Stimulated activated naive B cell treated with anti-CD40 and anti-IgM and Interleukin-4, amounts not matched to agents 10 μg/mL and 1 μg/mL and 100 μg/mL, for 72 hours (primary cell): ENCODE measurements around the gene TFCP2.
"Not testable (repeated sequence)": the region's sequence is repeated elsewhere in the genome, so short reads cannot be mapped to it uniquely, and the experiment has no call there.

Experiments
- ATAC-seq, 2 donors: fragments of 150-1000 bp; cut with Tn5 transposase; replicated peaks; 2 replicates each; pipeline ENCODE4 v1.10.0; 2021; ENCODE audit warnings: moderate library complexity in 1 of 2
- DNase-seq: peaks from one replicate; pipeline ENCODE4 v3.0.0; 2021
- H3K27ac Mint-ChIP-seq: one replicate; pipeline ENCODE4 v1.8.0; 2022; ENCODE audit warnings: mild to moderate bottlenecking, mixed read lengths
- H3K27me3 Mint-ChIP-seq, 2 donors: one replicate each; pipeline ENCODE4 v1.8.0; 2022; ENCODE audit warnings: mixed read lengths in 2 of 2
- H3K36me3 Mint-ChIP-seq, 2 donors: one replicate each; pipeline ENCODE4 v1.8.0; 2022; ENCODE audit warnings: mixed read lengths in 2 of 2, mild to moderate bottlenecking in 1 of 2
- H3K4me1 Mint-ChIP-seq, 2 donors: one replicate each; pipeline ENCODE4 v1.8.0; 2022; ENCODE audit warnings: mixed read lengths in 2 of 2, mild to moderate bottlenecking in 1 of 2
- H3K4me3 Mint-ChIP-seq, 2 donors: one replicate each; pipeline ENCODE4 v1.8.0; 2022; ENCODE audit warnings: mild to moderate bottlenecking in 2 of 2, mixed read lengths in 2 of 2, moderate library complexity in 1 of 2
- H3K9me3 Mint-ChIP-seq, 2 donors: one replicate each; pipeline ENCODE4 v1.8.0; 2022; ENCODE audit warnings: mixed read lengths in 2 of 2, mild to moderate bottlenecking in 1 of 2

The TFCP2 gene

GRCh38 chr12:51098611-51099010 lies 74.3 kb downstream of the TFCP2 start:
- Mint-ChIP-seq H3K27ac (no peak overlapping the region), H3K9me3 (no peaks in the 10 kb centered on the region), H3K36me3 (peaks cover 24 to 56% of the 10 kb centered on the region in 2 donors), H3K4me1 (no peaks in the 10 kb centered on the region), H3K4me3 (no peak overlapping the region), H3K27me3 (no peaks in the 10 kb centered on the region)
- ATAC-seq (no peak), DNase-seq (no peak)

DNA sequence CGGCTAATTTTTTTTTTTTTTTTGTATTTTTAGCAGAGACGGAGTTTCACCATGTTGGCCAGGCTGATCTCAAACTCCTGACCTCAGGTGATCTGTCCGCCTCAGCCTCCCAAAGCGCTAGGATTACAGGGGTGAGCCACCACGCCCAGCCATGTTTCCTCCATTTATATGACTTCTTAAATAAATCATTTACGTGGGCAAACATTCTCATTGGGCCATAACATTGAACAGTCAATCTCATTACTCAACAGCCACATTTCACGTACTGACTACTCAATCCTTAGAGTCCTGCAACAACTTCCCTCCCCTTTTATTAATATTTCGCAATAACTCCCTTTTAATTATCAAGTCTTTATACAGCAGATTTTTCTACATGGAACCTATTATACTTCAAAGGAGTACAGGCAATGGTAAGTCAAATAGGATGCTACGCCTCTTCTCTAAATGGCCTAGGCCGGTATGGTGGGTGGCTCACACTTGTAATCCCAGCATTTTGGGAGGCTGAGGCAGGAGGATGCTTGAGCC lies 82.2 kb downstream of the TFCP2 start:
- no peak overlapping the region for H3K27ac Mint-ChIP-seq
- H3K9me3 Mint-ChIP-seq = no peaks in the 10 kb centered on the region
- ATAC-seq = no peak
- H3K27me3 Mint-ChIP-seq = no peaks in the 10 kb centered on the region
- no peak for DNase-seq
- H3K4me1 Mint-ChIP-seq = no peaks in the 10 kb centered on the region
- no peak overlapping the region for H3K4me3 Mint-ChIP-seq
- H3K36me3 Mint-ChIP-seq = peaks cover 15 to 45% of the 10 kb centered on the region in 2 donors

DNA sequence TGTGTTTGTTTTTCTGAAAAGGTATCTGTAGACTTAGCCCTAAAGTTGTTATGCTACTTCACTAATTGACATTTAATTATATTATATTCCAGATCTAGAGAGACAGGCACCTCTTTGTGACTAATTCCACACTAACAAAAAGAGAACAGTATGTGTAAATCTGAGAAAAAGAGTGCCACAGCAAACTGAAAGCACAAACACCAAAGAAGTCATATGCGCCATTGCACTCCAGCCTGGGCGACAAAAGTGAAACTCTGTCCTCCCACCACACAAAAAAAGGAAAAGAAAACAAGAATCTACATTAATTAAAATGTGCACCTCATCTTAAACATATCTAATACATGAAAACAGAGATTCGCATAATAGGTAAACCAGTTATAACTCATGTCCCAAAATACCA lies 85.1 kb downstream of the TFCP2 start:
- Mint-ChIP-seq H3K36me3 (peaks cover 9 to 28% of the 10 kb centered on the region in 2 donors), H3K4me1 (peaks cover 1 to 11% of the 10 kb centered on the region in 2 donors), H3K27me3 (no peaks in the 10 kb centered on the region), H3K9me3 (no peaks in the 10 kb centered on the region), H3K27ac (no peak overlapping the region), H3K4me3 (no peak overlapping the region)
- no peak for DNase-seq
- ATAC-seq = no peak

DNA sequence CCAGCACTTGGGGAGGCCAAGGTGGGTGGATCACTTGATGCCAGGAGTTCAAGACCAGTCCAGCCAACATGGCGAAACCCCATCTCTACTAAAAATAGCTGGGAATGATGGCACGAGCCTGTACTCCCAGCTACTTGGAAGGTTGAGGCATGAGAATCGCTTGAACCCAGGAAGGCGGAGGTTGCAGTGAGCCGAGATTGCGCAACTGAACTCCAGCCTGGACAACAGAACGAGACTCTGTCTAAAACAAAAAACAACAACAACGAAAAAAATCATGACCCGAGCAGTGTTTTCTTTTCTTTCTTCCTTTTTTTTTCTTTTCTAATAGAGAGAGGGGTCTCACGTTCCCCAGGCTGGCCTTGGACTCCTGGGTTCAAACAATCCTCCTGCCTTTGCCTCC lies 86.0 kb downstream of the TFCP2 start:
- H3K4me3 Mint-ChIP-seq = no peak overlapping the region
- peaks cover 9 to 28% of the 10 kb centered on the region in 2 donors for H3K36me3 Mint-ChIP-seq
- H3K27me3 Mint-ChIP-seq = no peaks in the 10 kb centered on the region
- H3K9me3 Mint-ChIP-seq = no peaks in the 10 kb centered on the region
- ATAC-seq (no peak), DNase-seq (no peak)
- H3K4me1 Mint-ChIP-seq = peaks cover 10 to 20% of the 10 kb centered on the region in 2 donors
- no peak overlapping the region for H3K27ac Mint-ChIP-seq

GRCh38 chr12:51085757-51086156 lies 87.2 kb downstream of the TFCP2 start:
- Mint-ChIP-seq H3K27me3 (no peaks in the 10 kb centered on the region), H3K4me1 (peaks cover 13 to 27% of the 10 kb centered on the region in 2 donors), H3K4me3 (no peak overlapping the region), H3K27ac (no peak overlapping the region), H3K36me3 (peaks cover 5 to 21% of the 10 kb centered on the region in 2 donors), H3K9me3 (no peaks in the 10 kb centered on the region)
- DNase-seq = no peak
- ATAC-seq = no peak

DNA sequence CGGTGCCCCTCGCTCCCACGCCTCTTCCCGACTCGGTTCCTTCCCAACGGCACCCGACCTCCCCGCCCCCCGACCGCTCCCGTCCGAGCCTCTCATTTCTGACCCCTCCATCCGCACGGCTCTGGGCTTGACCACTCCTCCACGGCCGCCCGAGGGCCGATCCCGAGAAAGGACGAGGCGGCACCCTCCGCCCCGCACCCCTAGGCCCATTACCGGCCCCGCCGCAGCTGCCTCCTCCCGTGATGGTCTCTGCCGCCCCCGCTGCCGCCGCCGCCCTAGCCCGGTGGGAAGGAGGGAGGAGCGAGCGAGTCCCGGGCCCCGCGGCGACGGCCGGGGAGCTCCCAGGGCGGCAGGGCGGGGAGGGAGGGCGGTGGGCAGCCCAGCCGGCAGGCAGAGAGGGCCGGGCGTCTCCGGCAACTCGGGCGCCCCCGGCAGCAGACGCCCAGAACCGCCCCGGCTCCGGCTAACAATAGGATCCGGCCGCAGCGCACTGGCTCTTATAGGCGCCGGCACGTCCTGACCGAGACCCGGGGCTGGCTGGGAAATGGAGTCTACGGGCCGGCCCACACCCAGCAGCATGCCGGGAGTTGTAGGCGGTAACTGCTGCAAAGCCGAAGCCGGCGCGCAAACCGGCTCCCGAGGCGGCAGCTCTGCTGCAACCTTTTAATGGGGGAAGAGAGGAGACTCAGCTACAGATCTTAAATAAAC lies 89.7 kb downstream of the TFCP2 start, which contains the start of gene CSRNP2:
TSS of gene CSRNP2 (minus strand) at position 471 of the 708 bp plus-strand sequence. CDS start 7,035 bp downstream, outside the sequence.
- peak; percentile 91 for DNase-seq
- Mint-ChIP-seq H3K4me3 (peak within 1 kb of the TSS; percentile 96 to 99), H3K4me1 (peaks cover 13 to 27% of the 10 kb centered on the region in 2 donors), H3K27ac (peak within 1 kb of the TSS; percentile 95), H3K9me3 (no peaks in the 10 kb centered on the region), H3K36me3 (peaks cover 2 to 13% of the 10 kb centered on the region in 2 donors), H3K27me3 (no peaks in the 10 kb centered on the region)
- peak; percentile 99 to 100 for ATAC-seq

DNA sequence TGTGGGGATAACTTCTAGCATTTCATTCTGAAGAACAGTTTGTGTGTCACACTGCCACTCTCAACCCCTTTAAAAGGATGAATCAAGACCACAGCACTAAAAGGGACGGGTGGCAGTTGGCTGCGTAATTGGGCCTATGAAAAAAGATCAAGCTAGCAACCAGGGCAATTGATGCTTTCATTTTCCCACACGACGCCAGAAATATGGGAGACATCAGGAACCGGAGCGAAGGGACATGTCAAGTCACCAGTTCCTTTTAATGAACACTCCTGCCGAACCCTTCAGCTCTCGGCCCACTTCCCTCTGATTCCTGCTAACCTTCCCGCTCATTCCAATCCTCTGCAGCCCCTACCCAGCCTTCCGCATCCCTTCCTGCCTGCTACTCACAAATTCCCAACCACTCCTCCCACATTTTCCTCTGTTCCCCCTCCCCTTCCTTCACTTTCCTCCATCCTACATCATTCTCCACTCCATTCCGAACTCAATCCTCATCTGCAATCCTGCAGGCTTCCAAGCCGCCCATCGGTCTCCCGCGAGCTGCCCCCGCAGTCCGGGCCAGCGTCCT lies 90.3 kb downstream of the TFCP2 start:
- ATAC-seq (no peak), DNase-seq (peak; percentile 3)
- peak overlapping the region; percentile 95 for H3K27ac Mint-ChIP-seq
- peaks cover 13 to 27% of the 10 kb centered on the region in 2 donors for H3K4me1 Mint-ChIP-seq
- no peaks in the 10 kb centered on the region for H3K9me3 Mint-ChIP-seq
- H3K4me3 Mint-ChIP-seq = peak overlapping the region; percentile 96 to 99
- peaks cover 2 to 16% of the 10 kb centered on the region in 2 donors for H3K36me3 Mint-ChIP-seq
- H3K27me3 Mint-ChIP-seq = no peaks in the 10 kb centered on the region

DNA sequence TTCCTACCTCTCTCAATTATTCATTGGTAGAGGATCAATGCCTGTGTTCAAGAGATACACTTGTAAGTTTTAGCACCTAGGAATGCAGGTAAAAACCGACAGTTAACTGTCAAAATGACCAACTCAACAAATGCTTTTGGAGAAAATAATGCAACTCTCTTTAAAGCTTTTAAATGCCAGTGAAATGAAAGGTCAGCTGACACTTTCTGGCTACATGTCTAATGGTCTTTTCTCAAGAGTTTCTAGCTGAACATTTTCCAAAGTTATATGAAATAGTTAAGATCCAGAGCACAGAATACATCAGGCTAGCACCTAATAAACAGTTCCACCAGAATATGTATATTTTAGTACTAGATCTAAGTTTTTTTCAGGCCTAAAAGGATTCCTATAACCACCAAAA lies 91.5 kb downstream of the TFCP2 start:
- peaks cover 13 to 27% of the 10 kb centered on the region in 2 donors for H3K4me1 Mint-ChIP-seq
- peak overlapping the region in 1 of 2 donors; percentile 22 for H3K4me3 Mint-ChIP-seq
- H3K27me3 Mint-ChIP-seq = no peaks in the 10 kb centered on the region
- ATAC-seq (no peak), DNase-seq (no peak)
- no peak overlapping the region for H3K27ac Mint-ChIP-seq
- peaks cover 0 to 16% of the 10 kb centered on the region in 2 donors for H3K36me3 Mint-ChIP-seq
- no peaks in the 10 kb centered on the region for H3K9me3 Mint-ChIP-seq

DNA sequence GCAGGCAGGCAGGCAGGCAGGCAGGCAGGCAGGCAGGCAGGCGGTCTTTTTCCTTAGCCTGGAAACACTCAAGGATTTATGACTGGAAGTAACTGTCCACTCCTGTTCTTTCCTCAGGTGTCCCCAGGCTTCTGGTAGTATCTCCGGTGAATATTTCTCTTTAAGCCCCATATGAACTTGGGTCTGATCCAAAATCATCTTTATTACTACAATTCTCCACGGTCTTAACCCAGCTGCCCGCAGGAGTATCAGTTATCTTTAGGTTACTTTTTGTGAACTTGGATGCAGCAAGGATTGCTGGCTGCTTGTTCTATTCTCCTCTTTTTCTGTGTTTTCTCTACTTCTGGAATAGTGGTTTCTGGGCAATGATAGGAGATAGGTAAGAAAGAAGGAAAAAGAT lies 92.8 kb downstream of the TFCP2 start:
- Mint-ChIP-seq H3K9me3 (no peaks in the 10 kb centered on the region), H3K36me3 (peaks cover 0 to 21% of the 10 kb centered on the region in 2 donors), H3K27me3 (no peaks in the 10 kb centered on the region), H3K27ac (no peak overlapping the region), H3K4me1 (peaks cover 15 to 27% of the 10 kb centered on the region in 2 donors), H3K4me3 (no peak overlapping the region)
- DNase-seq (no peak), ATAC-seq (no peak)

DNA sequence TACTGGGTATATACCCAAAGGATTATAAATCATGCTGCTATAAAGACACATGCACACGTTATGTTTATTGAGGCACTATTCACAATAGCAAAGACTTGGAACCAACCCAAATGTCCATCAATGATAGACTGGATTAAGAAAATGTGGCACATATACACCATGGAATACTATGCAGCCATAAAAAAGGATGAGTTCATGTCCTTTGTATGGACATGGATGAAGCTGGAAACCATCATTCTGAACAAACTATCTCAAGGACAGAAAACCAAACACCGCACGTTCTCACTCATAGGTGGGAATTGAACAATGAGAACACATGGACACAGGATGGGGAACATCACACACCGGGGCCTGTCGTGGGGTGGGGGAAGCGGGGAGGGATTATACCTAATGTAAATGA lies 94.1 kb downstream of the TFCP2 start:
- H3K4me3 Mint-ChIP-seq, ATAC-seq, H3K27me3 Mint-ChIP-seq, H3K27ac Mint-ChIP-seq, H3K9me3 Mint-ChIP-seq, DNase-seq: not testable (repeated sequence)
- Mint-ChIP-seq H3K4me1 (peaks cover 15 to 27% of the 10 kb centered on the region in 2 donors), H3K36me3 (peaks cover 4 to 25% of the 10 kb centered on the region in 2 donors)

DNA sequence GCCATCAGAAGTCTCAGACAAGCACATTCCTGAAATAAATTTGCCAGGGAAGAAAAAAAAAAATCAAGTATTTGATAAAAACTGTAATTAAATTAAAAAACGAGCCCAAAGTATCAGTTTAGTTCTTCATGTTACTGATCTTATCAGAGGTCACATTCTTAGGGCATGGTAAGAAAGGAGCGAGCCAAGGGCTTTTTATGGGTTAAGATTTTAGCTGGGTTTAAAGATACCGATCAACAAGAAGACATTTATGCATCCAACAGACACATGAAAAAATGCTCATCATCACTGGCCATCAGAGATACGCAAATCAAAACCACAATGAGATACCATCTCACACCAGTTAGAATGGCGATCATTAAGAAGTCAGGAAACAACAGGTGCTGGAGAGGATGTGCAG lies 94.6 kb downstream of the TFCP2 start:
- not testable (repeated sequence) for H3K4me3 Mint-ChIP-seq, H3K9me3 Mint-ChIP-seq, DNase-seq, H3K27ac Mint-ChIP-seq, H3K27me3 Mint-ChIP-seq, ATAC-seq
- peaks cover 8 to 30% of the 10 kb centered on the region in 2 donors for H3K36me3 Mint-ChIP-seq
- peaks cover 15 to 21% of the 10 kb centered on the region in 2 donors for H3K4me1 Mint-ChIP-seq

DNA sequence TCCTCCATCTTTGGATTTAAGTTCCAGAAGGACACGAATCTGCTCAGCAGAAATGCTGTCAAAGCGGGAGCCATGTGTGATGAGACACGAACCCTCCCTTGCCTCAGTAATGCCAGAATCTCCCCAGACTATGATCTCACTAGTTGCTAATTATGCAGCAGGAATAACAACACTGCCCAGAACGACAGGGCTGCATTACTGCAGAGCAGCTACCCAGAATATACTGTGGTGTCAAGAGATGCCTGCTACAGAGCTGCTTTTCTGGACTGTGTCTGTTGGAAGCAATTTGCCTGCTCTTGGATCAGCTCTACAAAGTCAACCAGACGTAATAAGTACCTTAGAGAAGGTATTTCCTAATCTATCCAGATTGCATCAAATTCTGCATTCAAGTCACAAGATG lies 95.0 kb downstream of the TFCP2 start:
- Mint-ChIP-seq H3K4me3 (no peak overlapping the region), H3K9me3 (no peaks in the 10 kb centered on the region), H3K36me3 (peaks cover 12 to 29% of the 10 kb centered on the region in 2 donors), H3K27me3 (no peaks in the 10 kb centered on the region), H3K4me1 (peaks cover 15 to 17% of the 10 kb centered on the region in 2 donors), H3K27ac (no peak overlapping the region)
- DNase-seq = no peak
- ATAC-seq = no peak

- Mint-ChIP-seq H3K9me3 (no peaks in the 10 kb centered on the region), H3K27me3 (no peaks in the 10 kb centered on the region), H3K4me1 (peaks cover 2% of the 10 kb centered on the region in 2 donors), H3K36me3 (peaks cover 17 to 37% of the 10 kb centered on the region in 2 donors), H3K4me3 (no peak overlapping the region), H3K27ac (no peak overlapping the region)
- ATAC-seq (no peak), DNase-seq (no peak)
These were observed 96.6 kb downstream of the TFCP2 start for GRCh38 chr12:51076236-51076930.

GRCh38 chr12:51075390-51075789 lies 97.5 kb downstream of the TFCP2 start:
- no peak overlapping the region for H3K27ac Mint-ChIP-seq

More at GRCh38 chr12:51075390-51075789, 97.5 kb downstream of the TFCP2 start:
- Mint-ChIP-seq H3K27me3 (no peaks in the 10 kb centered on the region), H3K4me3 (no peak overlapping the region), H3K36me3 (peaks cover 25 to 41% of the 10 kb centered on the region in 2 donors), H3K4me1 (peaks cover 0 to 2% of the 10 kb centered on the region in 2 donors), H3K9me3 (no peaks in the 10 kb centered on the region)
- no peak for DNase-seq
- no peak for ATAC-seq
